ENCODE measurements around the gene TBC1D22A.

The TBC1D22A gene

GRCh38 chr22:46996595-46997310 is 234.3 kb downstream of the TBC1D22A start:
- no peak for TF ChIP-seq CTCF (IDR thresholded peaks at IDR 0.05; ENCODE audit: low read length, missing control alignments)
- H3K4me3 ChIP-seq (replicated peaks; ENCODE audit: low read depth, low read length) = no peak overlapping the region
- DNase-seq (ENCODE audit: low read depth) = no peak

- TF ChIP-seq CTCF (IDR thresholded peaks at IDR 0.05; ENCODE audit: low read length, missing control alignments) = no peak
- H3K4me3 ChIP-seq (replicated peaks; ENCODE audit: low read depth, low read length) = no peak overlapping the region
- DNase-seq (ENCODE audit: low read depth) = no peak
Observed at GRCh38 chr22:46997311-46997970, 235.0 kb downstream of the TBC1D22A start.

- no peak overlapping the region for H3K4me3 ChIP-seq (replicated peaks; ENCODE audit: low read depth, low read length)
- no peak for DNase-seq (ENCODE audit: low read depth)
- TF ChIP-seq CTCF (IDR thresholded peaks at IDR 0.05; ENCODE audit: low read length, missing control alignments) = no peak
Observed at GRCh38 chr22:46998331-46998730, 235.9 kb downstream of the TBC1D22A start.

- no peak overlapping the region for H3K4me3 ChIP-seq (replicated peaks; ENCODE audit: low read depth, low read length)
- TF ChIP-seq CTCF (IDR thresholded peaks at IDR 0.05; ENCODE audit: low read length, missing control alignments) = no peak
- DNase-seq (ENCODE audit: low read depth) = no peak
Observed at GRCh38 chr22:47000256-47000655, 237.8 kb downstream of the TBC1D22A start.

GRCh38 chr22:47000888-47001287 is 238.4 kb downstream of the TBC1D22A start:
- TF ChIP-seq CTCF (IDR thresholded peaks at IDR 0.05; ENCODE audit: low read length, missing control alignments) = no peak
- DNase-seq (ENCODE audit: low read depth) = no peak
- H3K4me3 ChIP-seq (replicated peaks; ENCODE audit: low read depth, low read length) = no peak overlapping the region

- DNase-seq (ENCODE audit: low read depth) = no peak
- TF ChIP-seq CTCF (IDR thresholded peaks at IDR 0.05; ENCODE audit: low read length, missing control alignments) = no peak
- no peak overlapping the region for H3K4me3 ChIP-seq (replicated peaks; ENCODE audit: low read depth, low read length)
Observed at GRCh38 chr22:47001288-47001687, 238.8 kb downstream of the TBC1D22A start.
